HEK293T (cell line): ENCODE results near the gene OVOL2.
"Not testable (repeated sequence)": the region's sequence is repeated elsewhere in the genome, so short reads cannot be mapped to it uniquely, and the experiment has no call there.

Experiments used
- CTCF ChIA-PET: fragments of 350-600 bp; formaldehyde crosslinking; extraction: SDS; loops from one replicate; lab custom pipeline; 2021; ENCODE audit warnings: antibody characterized with exemption, inconsistent platforms; lab: Yijun Ruan, JAX
- POLR2A ChIA-PET: fragments of 350-600 bp; formaldehyde crosslinking; extraction: SDS; loops from one replicate; lab custom pipeline; 2020; ENCODE audit warnings: antibody characterized with exemption, inconsistent platforms; lab: Yijun Ruan, JAX
- DNase-seq: peaks from one replicate; pipeline ENCODE4 v3.0.0; 2012; ENCODE audit warnings: mixed read lengths; ENCODE audit errors: extremely low spot score
- ARNT ChIP-seq: fragments of 450-650 bp; IDR thresholded peaks from 2 replicates; pipeline ENCODE4 v1.6.1; 2017; ENCODE audit warnings: mild to moderate bottlenecking
- BHLHE40 ChIP-seq: fragments of 450-650 bp; IDR thresholded peaks from 2 replicates; pipeline ENCODE4 v1.6.1; 2016; ENCODE audit warnings: mild to moderate bottlenecking, moderate library complexity, borderline replicate concordance
- CTBP1 ChIP-seq: fragments of 450-650 bp; IDR thresholded peaks from 2 replicates; pipeline ENCODE4 v1.6.1; 2016; ENCODE audit warnings: borderline replicate concordance
- ELF4 ChIP-seq: fragments of 450-650 bp; IDR thresholded peaks from 2 replicates; pipeline ENCODE4 v1.6.1; 2017; ENCODE audit warnings: antibody characterized with exemption
- FOXA1 ChIP-seq: fragments of 450-650 bp; IDR thresholded peaks from 2 replicates; pipeline ENCODE4 v1.6.1; 2016; ENCODE audit warnings: mild to moderate bottlenecking
- FOXK2 ChIP-seq: fragments of 450-650 bp; IDR thresholded peaks from 2 replicates; pipeline ENCODE4 v1.6.1; 2016; ENCODE audit warnings: mild to moderate bottlenecking
- FOXM1 ChIP-seq: fragments of 450-650 bp; IDR thresholded peaks from 2 replicates; pipeline ENCODE4 v1.6.1; 2017; ENCODE audit warnings: mild to moderate bottlenecking, borderline replicate concordance
- HDGF ChIP-seq: fragments of 450-650 bp; IDR thresholded peaks from 2 replicates; pipeline ENCODE4 v1.6.1; 2017; ENCODE audit warnings: antibody characterized with exemption, borderline replicate concordance
- L3MBTL2 ChIP-seq: fragments of 450-650 bp; conservative IDR thresholded peaks from 2 replicates; pipeline ENCODE4 v1.6.1; 2016; ENCODE audit warnings: mild to moderate bottlenecking
- LEF1 ChIP-seq: fragments of 450-650 bp; IDR thresholded peaks from 2 replicates; pipeline ENCODE4 v1.6.1; 2017; ENCODE audit warnings: mild to moderate bottlenecking, borderline replicate concordance
- NFRKB ChIP-seq: fragments of 450-650 bp; IDR thresholded peaks from 2 replicates; pipeline ENCODE4 v1.6.1; 2016; ENCODE audit warnings: mild to moderate bottlenecking, moderate library complexity
- SP1 ChIP-seq: fragments of 450-650 bp; IDR thresholded peaks from 2 replicates; pipeline ENCODE4 v1.6.1; 2017
- SUZ12 ChIP-seq: fragments of 450-650 bp; IDR thresholded peaks from 2 replicates; pipeline ENCODE4 v1.6.1; 2016; ENCODE audit warnings: mild to moderate bottlenecking
- TARDBP ChIP-seq: fragments of 450-650 bp; IDR thresholded peaks from 2 replicates; pipeline ENCODE4 v1.6.1; 2016
- ZNF384 ChIP-seq: fragments of 450-650 bp; IDR thresholded peaks from 2 replicates; pipeline ENCODE4 v1.6.1; 2016
- TF ChIP-seq, protein P1 (sequence below): fragments of 450-650 bp; IDR thresholded peaks from 2 replicates; pipeline ENCODE4 v1.6.1; 2016

OVOL2 gene

DNA sequence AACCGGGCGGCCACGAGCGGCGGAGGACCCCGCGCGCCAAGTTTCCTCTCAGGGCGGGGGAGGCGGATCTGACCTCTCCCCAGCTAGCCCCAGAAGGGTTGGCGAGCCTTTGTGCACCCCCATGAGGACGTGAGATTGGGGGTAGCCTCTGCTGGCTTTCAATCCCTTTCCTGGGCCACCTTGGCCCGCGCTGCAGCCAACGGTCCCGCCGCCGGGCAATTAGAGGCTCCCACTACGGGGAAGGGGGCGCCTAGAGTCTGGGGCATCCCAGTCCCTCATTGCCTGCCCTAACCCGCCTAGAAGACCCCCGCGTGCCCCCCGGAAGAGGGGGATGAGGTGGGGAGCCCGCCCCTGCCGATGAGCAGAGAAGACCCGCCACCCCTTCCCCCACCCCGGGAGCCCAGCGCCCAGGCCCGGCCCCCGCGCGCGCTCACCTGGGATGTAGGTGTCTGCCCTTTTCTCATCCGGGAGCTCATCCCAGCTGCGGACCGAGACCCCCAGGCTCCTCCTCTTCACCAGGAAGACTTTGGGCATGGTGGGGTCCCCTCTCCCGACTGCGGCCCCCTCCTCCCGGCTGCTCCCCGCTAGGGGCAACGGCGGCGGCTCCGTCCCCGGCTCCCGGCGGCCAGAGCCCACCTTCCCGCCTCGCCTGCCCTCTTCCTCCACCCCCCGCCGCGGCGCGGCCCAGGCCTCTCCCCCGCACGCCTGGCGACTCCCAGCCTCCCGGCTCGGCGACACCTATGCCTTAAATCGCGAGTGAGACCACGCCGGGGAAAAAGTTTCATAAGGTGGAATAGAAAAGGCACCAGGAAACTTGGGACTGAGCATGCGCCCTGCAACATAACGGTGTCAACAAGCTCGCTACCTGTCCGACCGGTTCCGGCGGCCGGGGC lies at the start of gene OVOL2:
Gene OVOL2 (minus strand): TSS at position 816 of the 893 bp plus-strand sequence. CDS start 282 bp downstream, at position 534.
- ChIA-PET CTCF (no interaction called here), POLR2A (interaction anchor here (0.7 to 1.6 kb wide), 2 partner anchors 81 to 231 kb away, joined by 3 to 5 read pairs; partner anchors contain the start of genes KAT14, PET117 and ZNF133)
- no peak for DNase-seq

DNA sequence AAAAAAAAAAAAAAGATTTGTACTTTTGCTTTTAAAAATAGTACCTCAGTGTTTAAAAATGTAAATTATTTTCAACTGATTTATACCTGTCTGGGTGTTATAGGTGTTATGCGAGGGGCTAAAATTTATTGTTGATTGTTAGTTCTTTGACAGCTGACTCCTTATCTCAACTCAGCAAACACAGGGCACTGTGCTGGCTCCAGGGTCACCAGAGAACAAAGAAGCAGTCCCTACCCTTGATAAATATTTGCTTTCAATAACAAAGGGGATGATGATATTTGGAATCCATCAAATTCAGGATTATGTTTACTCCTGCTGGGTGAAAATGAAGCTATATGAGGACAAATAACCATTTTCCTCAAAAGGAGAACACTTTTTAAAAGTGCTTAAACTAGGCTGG lies 45.8 kb upstream of the OVOL2 start:
- no peak for DNase-seq
- CTCF ChIA-PET, result no interaction called here
- POLR2A ChIA-PET, result no interaction called here
- TF ChIP-seq ELF4 (no peak), SUZ12 (no peak), SP1 (no peak), BHLHE40 (no peak), FOXA1 (no peak), NFRKB (no peak), TARDBP (no peak), L3MBTL2 (no peak), FOXM1 (no peak), ZNF384 (no peak), CTBP1 (no peak), FOXK2 (no peak), ARNT (no peak), LEF1 (no peak), HDGF (no peak)
- TF ChIP-seq, protein P1, sequence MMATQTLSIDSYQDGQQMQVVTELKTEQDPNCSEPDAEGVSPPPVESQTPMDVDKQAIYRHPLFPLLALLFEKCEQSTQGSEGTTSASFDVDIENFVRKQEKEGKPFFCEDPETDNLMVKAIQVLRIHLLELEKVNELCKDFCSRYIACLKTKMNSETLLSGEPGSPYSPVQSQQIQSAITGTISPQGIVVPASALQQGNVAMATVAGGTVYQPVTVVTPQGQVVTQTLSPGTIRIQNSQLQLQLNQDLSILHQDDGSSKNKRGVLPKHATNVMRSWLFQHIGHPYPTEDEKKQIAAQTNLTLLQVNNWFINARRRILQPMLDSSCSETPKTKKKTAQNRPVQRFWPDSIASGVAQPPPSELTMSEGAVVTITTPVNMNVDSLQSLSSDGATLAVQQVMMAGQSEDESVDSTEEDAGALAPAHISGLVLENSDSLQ, result no peak

More for the DNA sequence above, at the start of gene OVOL2:
- TF ChIP-seq NFRKB, result no peak
- no peak for TF ChIP-seq ZNF384
- TF ChIP-seq SP1, result no peak
- TF ChIP-seq LEF1, result no peak
- no peak for TF ChIP-seq FOXK2
- TF ChIP-seq ELF4, result no peak
- no peak for TF ChIP-seq TARDBP
- no peak for TF ChIP-seq BHLHE40
- TF ChIP-seq FOXM1, result no peak
- no peak for TF ChIP-seq SUZ12
- no peak for TF ChIP-seq L3MBTL2
- no peak for TF ChIP-seq ARNT
- TF ChIP-seq CTBP1, result no peak
- TF ChIP-seq, protein P1, result no peak
- no peak for TF ChIP-seq FOXA1
- TF ChIP-seq HDGF, result no peak

DNA sequence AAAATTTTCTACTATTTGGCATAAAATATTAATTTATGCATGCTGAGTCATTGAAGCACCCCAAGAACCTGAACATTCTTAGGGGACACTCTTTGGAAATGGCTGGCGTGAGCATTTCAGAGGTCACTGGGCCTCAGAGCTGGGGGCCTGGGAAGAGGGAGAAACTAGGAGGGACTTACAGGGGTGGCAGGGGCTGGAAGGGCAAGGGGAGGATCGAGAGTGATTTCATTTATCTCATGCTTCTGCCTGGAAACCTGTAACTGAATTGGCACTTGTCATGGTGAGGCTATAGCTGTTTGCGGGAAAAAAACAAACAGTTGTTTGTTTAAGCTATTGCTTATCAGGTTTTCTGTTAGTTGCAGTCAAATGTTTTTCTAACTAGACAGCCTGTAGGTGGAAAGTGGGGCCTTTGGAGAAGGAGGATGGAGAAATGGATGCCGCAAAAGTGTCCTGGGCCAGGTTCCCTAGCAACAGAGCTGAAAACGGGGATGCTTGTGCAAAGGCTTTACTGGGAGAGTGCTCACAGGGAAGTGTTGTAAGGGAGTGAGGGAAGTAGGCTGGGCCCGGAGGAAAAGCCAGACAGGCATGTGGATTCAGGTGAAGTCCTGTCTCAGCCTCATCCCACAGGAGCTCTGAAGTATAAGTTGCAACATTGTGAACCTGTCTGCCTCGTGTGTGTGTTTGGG lies 43.6 kb upstream of the OVOL2 start:
- CTCF ChIA-PET, result no interaction called here
- TF ChIP-seq, protein P1, result no peak
- TF ChIP-seq ELF4 (no peak), FOXA1 (no peak), ZNF384 (no peak), TARDBP (no peak), L3MBTL2 (no peak), BHLHE40 (no peak), HDGF (no peak), SP1 (no peak), FOXM1 (no peak), FOXK2 (no peak), NFRKB (no peak), CTBP1 (no peak), LEF1 (no peak)
- DNase-seq, result no peak
- POLR2A ChIA-PET, result interaction anchor here (0.7 kb wide), 1 partner anchor 187 kb away, joined by 3 read pairs; the partner anchor contains the start of gene ZNF133

DNA sequence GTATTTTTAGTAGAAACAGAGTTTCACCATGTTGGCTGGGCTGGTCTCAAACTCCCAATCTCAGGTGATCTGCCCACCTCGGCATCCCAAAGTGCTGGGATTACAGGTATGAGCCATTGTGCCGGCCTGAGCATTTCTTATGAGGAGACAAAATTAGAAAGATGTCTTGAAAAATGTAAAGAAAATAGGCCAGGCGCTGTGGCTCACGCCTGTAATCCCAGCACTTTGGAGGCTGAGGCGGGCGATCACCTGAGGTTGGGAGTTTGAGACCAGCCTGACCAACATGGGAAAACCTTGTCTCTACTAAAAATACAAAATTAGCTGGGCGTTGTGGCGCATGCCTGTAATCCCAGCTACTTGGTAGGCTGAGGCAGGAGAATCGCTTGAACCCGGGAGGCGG lies 42.9 kb upstream of the OVOL2 start:
- CTCF ChIA-PET, result interaction anchor here (0.7 kb wide), 1 partner anchor 9 kb away, joined by 5 read pairs; no protein-coding TSS in a partner anchor
- POLR2A ChIA-PET, result not testable (repeated sequence)

DNA sequence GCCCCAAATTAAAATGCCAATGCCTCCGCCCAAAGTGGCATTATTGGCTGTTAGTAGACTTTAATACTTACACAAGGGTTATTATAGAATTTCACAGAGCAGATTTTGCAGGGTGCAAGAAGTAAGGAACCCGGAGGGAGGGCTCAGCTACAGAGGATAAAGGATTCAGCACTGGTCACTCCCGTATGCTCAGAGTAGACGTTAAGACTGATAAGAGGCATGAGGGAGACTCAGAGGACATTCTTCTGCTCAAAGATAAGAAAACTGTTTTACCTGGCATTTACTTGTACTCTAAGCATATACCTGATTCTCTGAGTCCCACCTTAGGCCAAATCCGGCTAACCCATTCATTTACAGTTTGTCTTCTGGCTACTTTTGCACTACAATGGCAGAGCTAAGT lies 36.5 kb upstream of the OVOL2 start:
- CTCF ChIA-PET, result no interaction called here
- TF ChIP-seq ZNF384 (no peak), SUZ12 (no peak), FOXM1 (no peak), LEF1 (no peak), NFRKB (no peak), FOXK2 (no peak), HDGF (no peak), FOXA1 (no peak), BHLHE40 (no peak), ELF4 (no peak), SP1 (no peak)
- TF ChIP-seq, protein P1, result no peak
- no peak for DNase-seq
- POLR2A ChIA-PET, result no interaction called here

More for the DNA sequence above, 42.9 kb upstream of the OVOL2 start:
- DNase-seq, result not testable (repeated sequence)
